Naive thymus-derived CD8-positive, alpha-beta T cell (primary cell): ENCODE measurements around the gene RIIAD1. TPM values are rescaled to one million over a fixed set of nuclear protein-coding genes. Genes with fewer than 3 reads are reported as not detected.

Experiments
- ATAC-seq, 2 donors: fragments of 150-1000 bp; cut with Tn5 transposase in 1 of 2; sonication (Bioruptor Pico), chemical (Tn5 transposase) in 1 of 2; 1 replicate in 1 of 2; 2 replicates in 1 of 2; pipeline ENCODE4 v1.10.0; 2021; ENCODE audit warnings: mild to moderate bottlenecking in 2 of 2, moderate library complexity in 2 of 2
- POLR2A ChIA-PET: fragments of 350-600 bp; sonication (Branson Sonifier 250); formaldehyde crosslinking; loops from one replicate; lab custom pipeline; 2021; ENCODE audit warnings: antibody characterized with exemption; lab: Charles Lee
- DNase-seq, 10 donors: peaks; one replicate each; pipeline versions ENCODE4 v3.0.0 to v3.0.0-alpha.2; 2020 to 2022
- H3K27ac Mint-ChIP-seq, 10 donors: one replicate each; pipeline ENCODE4 v1.8.0; 2020 to 2022; ENCODE audit warnings: mild to moderate bottlenecking in 10 of 10, mixed read lengths in 10 of 10, moderate library complexity in 4 of 10, inconsistent platforms in 1 of 10
- H3K27me3 Mint-ChIP-seq, 5 donors: one replicate each; pipeline ENCODE4 v1.8.0; 2021 to 2022; ENCODE audit warnings: mixed read lengths in 5 of 5
- H3K36me3 Mint-ChIP-seq, 3 donors: one replicate each; pipeline ENCODE4 v1.8.0; 2020 to 2022; ENCODE audit warnings: mixed read lengths in 3 of 3, mild to moderate bottlenecking in 2 of 3, inconsistent platforms in 1 of 3
- H3K4me1 Mint-ChIP-seq, 4 donors: one replicate each; pipeline ENCODE4 v1.8.0; 2021 to 2022; ENCODE audit warnings: mixed read lengths in 4 of 4
- H3K4me3 Mint-ChIP-seq, 10 donors: one replicate each; pipeline ENCODE4 v1.8.0; 2020 to 2022; ENCODE audit warnings: mild to moderate bottlenecking in 10 of 10, mixed read lengths in 10 of 10, moderate library complexity in 6 of 10, inconsistent platforms in 1 of 10
- H3K9me3 Mint-ChIP-seq, 9 donors: one replicate each; pipeline ENCODE4 v1.8.0; 2020 to 2022; ENCODE audit warnings: mixed read lengths in 9 of 9, mild to moderate bottlenecking in 3 of 9, inconsistent platforms in 1 of 9, moderate library complexity in 1 of 9
- polyA plus RNA-seq, 3 donors: library from polyadenylated mRNA; unstranded; fragments of 300-500 nt; fragmentation: Illumina TruSeq; gene quantifications; one replicate each; pipeline ENCODE4 v1.2.3, GENCODE V29; 2021
- total RNA-seq, 8 experiments: library from RNA in 2 of 8; stranded (reverse) in 2 of 8; gene quantifications; one replicate each; pipeline ENCODE4 v1.2.3 and lab custom pipeline; 2021 to 2026

The RIIAD1 gene
- total and polyA plus RNA-seq, 5 experiments from 2014 or later: not detected

DNA sequence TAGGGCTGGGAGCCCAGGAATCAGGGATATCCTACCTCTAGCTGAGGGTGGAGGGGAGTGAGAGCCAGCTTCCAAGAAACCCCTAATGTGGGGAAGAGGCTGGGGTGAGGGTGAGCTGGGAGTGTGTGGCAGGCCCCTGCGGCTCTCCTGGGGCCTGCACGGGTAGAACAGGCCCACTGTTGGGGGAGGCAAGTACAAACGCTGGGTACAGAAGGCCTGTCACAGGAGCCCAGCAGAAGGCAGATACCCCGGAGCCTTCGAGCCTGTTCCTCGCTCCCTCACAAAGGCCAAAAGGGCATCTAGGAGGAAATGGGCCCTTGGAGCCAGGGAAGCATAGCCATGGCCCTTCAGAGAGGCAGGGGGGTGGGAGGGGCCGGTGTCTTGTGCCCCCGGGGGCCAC lies 18.4 kb upstream of the RIIAD1 start:
- Mint-ChIP-seq H3K9me3 (no peaks in the 10 kb centered on the region), H3K4me3 (no peak overlapping the region), H3K36me3 (peaks cover 0 to 33% (median 20%) of the 10 kb centered on the region in 3 donors), H3K27me3 (peaks cover 0 to 3% (median 0%) of the 10 kb centered on the region in 5 donors), H3K4me1 (peaks cover 3 to 24% (median 5%) of the 10 kb centered on the region in 4 donors), H3K27ac (peak overlapping the region in 2 of 10 donors; percentile 28 to 86)
- POLR2A ChIA-PET: no interaction called here
- ATAC-seq (no peak), DNase-seq (no peak)

GRCh38 chr1:151703813-151704212 lies 17.5 kb upstream of the RIIAD1 start:
- DNase-seq (no peak), ATAC-seq (no peak)
- peaks cover 0 to 28% (median 20%) of the 10 kb centered on the region in 3 donors for H3K36me3 Mint-ChIP-seq
- POLR2A ChIA-PET: no interaction called here
- H3K4me1 Mint-ChIP-seq: peaks cover 3 to 24% (median 5%) of the 10 kb centered on the region in 4 donors
- peaks cover 0 to 3% (median 0%) of the 10 kb centered on the region in 5 donors for H3K27me3 Mint-ChIP-seq
- H3K9me3 Mint-ChIP-seq: no peaks in the 10 kb centered on the region
- H3K4me3 Mint-ChIP-seq: no peak overlapping the region
- H3K27ac Mint-ChIP-seq: peak overlapping the region in 3 of 10 donors; percentile 36 to 75 (median 58)

DNA sequence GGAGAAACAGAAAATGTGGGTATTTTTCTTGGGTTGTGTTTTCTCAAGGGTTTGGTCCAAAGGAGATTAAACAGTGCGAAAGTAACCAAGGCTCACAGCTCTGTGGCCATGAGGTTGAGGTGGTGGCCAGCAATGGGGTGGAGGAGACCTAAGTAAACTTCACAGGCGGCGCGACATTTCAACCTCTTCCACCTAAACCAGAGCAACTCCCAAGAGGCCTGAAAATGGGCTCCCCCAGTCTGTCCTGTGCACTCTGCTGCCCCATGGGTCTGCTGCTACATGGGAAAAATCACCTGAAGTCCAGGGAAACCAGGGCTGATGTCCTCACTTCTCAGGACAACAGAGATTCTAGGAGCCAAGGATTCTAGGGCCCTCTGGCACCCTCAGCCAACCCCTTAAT lies 17.1 kb upstream of the RIIAD1 start:
- ATAC-seq (no peak), DNase-seq (no peak)
- Mint-ChIP-seq H3K27ac (peak overlapping the region in 1 of 10 donors; percentile 8), H3K27me3 (peaks cover 0 to 3% (median 0%) of the 10 kb centered on the region in 5 donors), H3K9me3 (no peaks in the 10 kb centered on the region), H3K36me3 (peaks cover 0 to 24% (median 17%) of the 10 kb centered on the region in 3 donors), H3K4me3 (no peak overlapping the region), H3K4me1 (peaks cover 3 to 24% (median 5%) of the 10 kb centered on the region in 4 donors)
- POLR2A ChIA-PET: no interaction called here

GRCh38 chr1:151705146-151705545 lies 16.2 kb upstream of the RIIAD1 start:
- H3K27me3 Mint-ChIP-seq: peaks cover 0 to 3% (median 0%) of the 10 kb centered on the region in 5 donors
- H3K4me1 Mint-ChIP-seq: peaks cover 3 to 24% (median 5%) of the 10 kb centered on the region in 4 donors
- DNase-seq (no peak), ATAC-seq (no peak)
- peaks cover 0 to 15% (median 10%) of the 10 kb centered on the region in 3 donors for H3K36me3 Mint-ChIP-seq
- no peak overlapping the region for H3K4me3 Mint-ChIP-seq
- H3K27ac Mint-ChIP-seq: no peak overlapping the region
- H3K9me3 Mint-ChIP-seq: no peaks in the 10 kb centered on the region
- POLR2A ChIA-PET: no interaction called here

GRCh38 chr1:151705753-151706463 lies 15.4 kb upstream of the RIIAD1 start:
- POLR2A ChIA-PET: no interaction called here
- no peak for ATAC-seq
- peaks cover 0 to 3% (median 0%) of the 10 kb centered on the region in 5 donors for H3K27me3 Mint-ChIP-seq

DNA sequence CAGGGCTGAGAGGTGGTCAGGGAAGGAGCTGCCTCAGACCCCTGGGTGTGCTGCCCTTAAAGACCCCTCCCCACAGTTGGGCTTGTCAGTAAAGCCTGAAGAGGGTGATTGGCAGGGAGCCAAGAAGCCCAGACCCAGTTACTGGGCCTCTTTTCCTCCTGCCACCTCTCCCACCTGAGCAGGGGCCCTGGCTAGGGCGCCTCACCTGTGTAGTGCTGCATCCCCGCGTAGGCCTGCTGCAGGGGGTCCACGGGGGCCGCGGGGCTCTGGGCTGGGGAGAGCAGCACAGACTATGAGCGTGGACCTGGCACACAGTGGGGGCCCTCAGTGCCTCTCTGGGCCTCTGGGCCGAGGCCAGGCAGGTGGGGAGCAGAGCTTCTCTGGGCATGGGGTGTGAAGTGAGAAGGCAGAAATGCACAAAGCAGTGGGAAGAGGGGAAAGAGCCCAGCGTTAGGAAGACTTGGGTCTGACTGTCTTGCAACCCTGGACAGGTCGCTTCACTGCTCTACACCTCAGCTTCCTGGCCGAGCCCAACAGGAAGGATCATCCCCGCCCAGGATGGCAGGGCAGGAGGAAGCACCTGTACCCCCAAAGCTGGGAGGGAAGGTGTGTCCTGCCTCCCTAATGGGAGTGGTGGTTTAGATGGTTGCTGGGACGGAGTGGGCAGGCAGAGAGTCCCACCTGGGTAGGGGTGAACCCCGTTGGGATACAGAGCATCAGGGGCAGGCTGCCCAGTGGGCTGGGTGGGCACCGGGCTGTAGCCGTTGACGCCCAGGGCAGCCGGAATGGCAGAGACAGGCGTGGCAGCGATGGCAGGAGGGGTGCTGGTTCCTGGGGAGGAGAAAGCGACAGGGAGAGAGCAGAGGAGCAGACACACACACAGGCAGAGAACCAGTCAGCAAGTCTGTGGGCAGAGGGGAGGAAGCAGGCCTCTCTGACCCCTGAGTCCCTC lies 14.6 kb upstream of the RIIAD1 start:
- Mint-ChIP-seq H3K4me3 (no peak overlapping the region), H3K27ac (peak overlapping the region in 2 of 10 donors; percentile 7 to 40), H3K4me1 (peaks cover 3 to 24% (median 5%) of the 10 kb centered on the region in 4 donors), H3K27me3 (peaks cover 0 to 3% (median 0%) of the 10 kb centered on the region in 5 donors), H3K36me3 (no peaks in the 10 kb centered on the region), H3K9me3 (no peaks in the 10 kb centered on the region)
- ATAC-seq: no peak
- POLR2A ChIA-PET: no interaction called here
- no peak for DNase-seq

More at GRCh38 chr1:151705753-151706463, 15.4 kb upstream of the RIIAD1 start:
- H3K27ac Mint-ChIP-seq: peak overlapping the region in 1 of 10 donors; percentile 44
- peaks cover 0 to 7% (median 2%) of the 10 kb centered on the region in 3 donors for H3K36me3 Mint-ChIP-seq
- DNase-seq: no peak
- H3K9me3 Mint-ChIP-seq: no peaks in the 10 kb centered on the region
- H3K4me1 Mint-ChIP-seq: peaks cover 3 to 24% (median 5%) of the 10 kb centered on the region in 4 donors
- no peak overlapping the region for H3K4me3 Mint-ChIP-seq

DNA sequence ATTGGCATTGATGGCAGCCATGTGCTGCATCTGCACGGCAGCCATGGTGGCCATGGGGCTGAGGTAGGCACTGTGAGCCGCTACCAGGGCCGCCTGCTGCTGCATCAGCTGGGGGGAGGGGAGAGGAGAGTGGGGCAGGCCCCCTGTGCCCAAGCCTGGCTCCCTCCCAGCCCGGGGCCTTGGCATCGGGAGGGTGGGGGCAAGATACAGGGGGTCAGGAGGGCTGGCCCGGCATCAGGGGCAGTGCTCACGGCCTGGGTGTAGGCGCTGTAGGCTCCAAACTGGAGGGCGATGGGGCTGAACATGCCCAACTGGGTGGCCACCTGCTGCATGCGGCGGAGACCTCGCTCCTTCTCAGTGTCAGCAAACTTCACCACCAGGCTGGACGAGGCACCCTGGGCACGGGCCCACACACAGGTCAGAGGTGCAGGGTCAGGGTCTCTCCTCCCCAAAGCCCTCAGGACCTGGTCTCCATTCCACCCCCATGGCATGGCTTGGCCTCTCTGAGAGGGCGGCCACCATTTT lies 13.7 kb upstream of the RIIAD1 start:
- H3K4me3 Mint-ChIP-seq: no peak overlapping the region
- POLR2A ChIA-PET: no interaction called here
- no peak overlapping the region for H3K27ac Mint-ChIP-seq
- no peak for DNase-seq
- H3K36me3 Mint-ChIP-seq: no peaks in the 10 kb centered on the region
- H3K4me1 Mint-ChIP-seq: peaks cover 3 to 21% (median 5%) of the 10 kb centered on the region in 4 donors
- no peak for ATAC-seq
- H3K9me3 Mint-ChIP-seq: no peaks in the 10 kb centered on the region
- peaks cover 0 to 10% (median 5%) of the 10 kb centered on the region in 5 donors for H3K27me3 Mint-ChIP-seq

DNA sequence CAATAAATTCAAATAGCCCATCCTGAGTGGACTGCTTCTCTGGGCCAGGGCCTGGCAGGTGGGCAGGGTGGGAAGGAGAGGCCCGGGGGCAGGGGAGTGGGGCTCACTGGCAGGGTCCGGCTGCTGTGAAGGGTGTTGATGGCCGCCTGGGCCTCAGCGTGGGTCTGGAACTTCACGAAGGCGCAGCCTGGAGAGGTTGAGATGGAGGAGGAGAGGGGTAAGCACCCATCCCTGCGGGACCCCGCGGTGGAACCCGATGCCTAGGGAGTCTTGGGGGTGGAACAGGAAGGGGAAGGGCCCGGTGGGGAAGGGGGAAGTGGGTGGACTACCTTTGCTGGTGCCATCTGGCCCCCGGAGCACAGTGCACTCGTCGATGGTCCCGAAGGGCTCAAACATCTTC lies 12.4 kb upstream of the RIIAD1 start:
- Mint-ChIP-seq H3K9me3 (no peaks in the 10 kb centered on the region), H3K36me3 (no peaks in the 10 kb centered on the region), H3K4me3 (no peak overlapping the region), H3K27ac (no peak overlapping the region), H3K27me3 (peaks cover 0 to 15% (median 10%) of the 10 kb centered on the region in 5 donors), H3K4me1 (peaks cover 0 to 9% (median 1%) of the 10 kb centered on the region in 4 donors)
- POLR2A ChIA-PET: no interaction called here
- no peak for ATAC-seq
- DNase-seq: no peak

DNA sequence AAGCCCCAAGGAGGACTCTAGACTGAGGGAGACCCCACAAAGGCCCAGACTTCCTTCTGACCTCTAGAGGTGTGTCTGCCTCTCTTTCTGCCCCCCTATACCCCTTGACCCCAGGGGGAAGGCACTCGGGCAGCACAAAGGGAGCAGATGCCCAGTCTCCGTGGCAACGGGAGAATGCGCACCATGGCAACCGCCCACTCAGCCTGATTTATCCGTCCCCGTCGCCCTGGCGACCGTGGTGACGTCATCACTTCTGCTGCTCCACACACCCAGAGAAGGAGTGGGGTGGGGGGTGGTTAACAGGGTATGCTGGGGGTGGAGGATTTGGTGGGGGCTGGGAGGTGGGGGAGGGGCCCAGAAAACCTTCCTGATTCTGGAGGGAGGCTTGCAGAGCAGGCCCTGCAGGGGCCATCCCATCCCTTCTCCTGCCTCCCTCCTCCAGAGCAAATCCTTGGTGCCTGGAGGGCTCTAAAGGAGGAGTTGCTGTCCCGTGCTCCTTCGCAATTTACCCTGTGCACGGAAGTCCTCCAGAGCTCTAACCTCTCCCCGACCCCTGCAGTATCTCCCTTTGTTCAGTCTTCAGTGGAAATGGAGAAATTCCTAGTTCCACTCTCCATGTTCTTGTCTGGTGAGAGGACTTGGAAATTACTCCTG lies 11.0 kb upstream of the RIIAD1 start:
- POLR2A ChIA-PET: no interaction called here
- Mint-ChIP-seq H3K4me3 (no peak overlapping the region), H3K4me1 (peaks cover 0 to 9% (median 2%) of the 10 kb centered on the region in 4 donors), H3K27ac (no peak overlapping the region), H3K9me3 (no peaks in the 10 kb centered on the region), H3K27me3 (peaks cover 7 to 29% (median 18%) of the 10 kb centered on the region in 5 donors), H3K36me3 (no peaks in the 10 kb centered on the region)
- ATAC-seq: no peak
- DNase-seq: no peak

- no peak overlapping the region for H3K4me3 Mint-ChIP-seq
- no peak for ATAC-seq
- no peaks in the 10 kb centered on the region for H3K36me3 Mint-ChIP-seq
- peaks cover 2 to 9% (median 5%) of the 10 kb centered on the region in 4 donors for H3K4me1 Mint-ChIP-seq
- DNase-seq: no peak
- no peak overlapping the region for H3K27ac Mint-ChIP-seq
- H3K9me3 Mint-ChIP-seq: no peaks in the 10 kb centered on the region
- H3K27me3 Mint-ChIP-seq: peaks cover 11 to 38% (median 27%) of the 10 kb centered on the region in 5 donors
- POLR2A ChIA-PET: no interaction called here
These were observed 10.1 kb upstream of the RIIAD1 start for GRCh38 chr1:151711044-151711800.

- Mint-ChIP-seq H3K4me3 (no peak overlapping the region), H3K36me3 (peaks cover 0 to 3% (median 0%) of the 10 kb centered on the region in 3 donors), H3K27ac (no peak overlapping the region), H3K4me1 (peaks cover 5 to 8% (median 6%) of the 10 kb centered on the region in 4 donors), H3K9me3 (no peaks in the 10 kb centered on the region), H3K27me3 (peaks cover 13 to 42% (median 33%) of the 10 kb centered on the region in 5 donors)
- ATAC-seq: no peak
- POLR2A ChIA-PET: no interaction called here
- no peak for DNase-seq
These were observed 9.4 kb upstream of the RIIAD1 start for GRCh38 chr1:151711951-151712350.
